GM19452 (cell line): Measurements from ENCODE around the gene COL27A1.
A peak's percentile ranks its signal among the peaks of the same experiment; 100 is the strongest.

Experiments
- ATAC-seq: cut with Tn5 transposase; IDR thresholded peaks from one replicate; pipeline ENCODE4 v1.9.1; 2021; ENCODE audit not compliant: unreplicated experiment

COL27A1 gene

DNA sequence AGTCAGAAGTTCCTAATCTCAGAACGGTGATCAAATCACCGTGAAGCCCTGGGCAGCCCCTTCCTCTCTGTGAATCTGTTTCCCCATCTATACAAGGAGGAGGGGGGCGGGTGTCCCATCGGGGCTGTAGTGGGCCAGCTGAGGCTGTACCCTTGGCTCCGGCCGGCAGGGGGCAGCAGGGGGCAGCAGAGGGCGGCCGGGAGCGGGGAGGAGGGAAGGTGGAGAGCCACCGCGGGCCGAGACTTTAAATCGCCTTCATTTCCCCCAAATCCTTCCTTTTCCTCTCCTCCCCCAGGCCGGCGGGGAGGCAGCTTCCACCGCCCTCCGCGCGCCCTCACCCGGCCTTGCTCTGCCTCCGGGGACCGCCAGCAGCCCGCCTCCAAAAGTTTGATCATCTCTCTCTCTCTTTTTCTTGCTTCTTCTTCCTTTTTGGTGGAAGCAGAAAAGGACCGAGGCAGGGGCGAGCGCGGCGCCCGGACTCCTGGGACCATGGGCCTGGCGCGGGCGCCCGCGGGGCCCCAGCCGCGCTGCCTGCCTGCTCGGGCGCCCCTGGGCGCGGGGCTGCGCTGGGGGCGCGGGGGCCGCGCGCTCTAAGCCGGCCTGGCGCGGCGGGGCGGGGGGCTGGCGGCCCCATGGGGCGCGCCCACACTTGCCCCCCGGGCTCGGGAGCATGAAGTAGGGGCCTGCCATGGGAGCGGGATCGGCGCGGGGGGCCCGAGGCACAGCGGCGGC is at the start of gene COL27A1:
Gene COL27A1, plus strand, starts transcription at position 275 of the 732 bp plus-strand sequence. Its CDS starts 414 bp downstream, at position 689.
- peak; percentile 89 for ATAC-seq

DNA sequence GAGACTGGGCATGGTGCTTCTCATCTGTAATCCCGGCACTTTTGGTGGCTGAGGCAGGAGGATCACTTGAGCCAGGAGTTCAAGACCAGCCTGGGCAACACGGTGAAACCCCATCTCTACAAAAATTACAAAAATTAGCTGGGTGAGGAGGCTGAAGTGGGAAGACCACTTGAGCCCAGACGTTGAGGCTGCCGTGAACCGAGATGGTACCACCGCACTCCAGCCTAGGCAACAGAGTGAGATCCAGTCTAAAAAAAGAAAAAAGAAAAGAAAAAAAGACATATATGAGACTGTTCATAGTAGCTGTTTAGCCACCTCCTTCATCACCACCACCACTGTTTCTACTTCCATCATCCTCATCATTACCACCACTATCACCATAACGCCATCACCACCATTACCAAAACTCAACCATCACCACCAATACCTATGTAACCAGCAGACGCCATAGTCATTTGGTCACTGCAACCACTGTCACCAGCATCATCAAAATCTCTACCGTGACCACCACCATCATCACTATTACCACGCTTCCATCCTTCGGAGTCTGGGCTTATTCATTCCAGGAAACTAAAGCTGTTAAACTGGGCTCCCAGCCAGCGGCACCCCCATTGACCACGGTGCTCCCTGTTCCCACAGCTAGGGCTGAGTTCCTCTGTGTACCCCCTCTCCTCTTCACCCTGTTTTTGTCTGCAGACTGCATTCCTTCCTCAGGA is 47.9 kb upstream of the COL27A1 start:
- ATAC-seq = no peak

DNA sequence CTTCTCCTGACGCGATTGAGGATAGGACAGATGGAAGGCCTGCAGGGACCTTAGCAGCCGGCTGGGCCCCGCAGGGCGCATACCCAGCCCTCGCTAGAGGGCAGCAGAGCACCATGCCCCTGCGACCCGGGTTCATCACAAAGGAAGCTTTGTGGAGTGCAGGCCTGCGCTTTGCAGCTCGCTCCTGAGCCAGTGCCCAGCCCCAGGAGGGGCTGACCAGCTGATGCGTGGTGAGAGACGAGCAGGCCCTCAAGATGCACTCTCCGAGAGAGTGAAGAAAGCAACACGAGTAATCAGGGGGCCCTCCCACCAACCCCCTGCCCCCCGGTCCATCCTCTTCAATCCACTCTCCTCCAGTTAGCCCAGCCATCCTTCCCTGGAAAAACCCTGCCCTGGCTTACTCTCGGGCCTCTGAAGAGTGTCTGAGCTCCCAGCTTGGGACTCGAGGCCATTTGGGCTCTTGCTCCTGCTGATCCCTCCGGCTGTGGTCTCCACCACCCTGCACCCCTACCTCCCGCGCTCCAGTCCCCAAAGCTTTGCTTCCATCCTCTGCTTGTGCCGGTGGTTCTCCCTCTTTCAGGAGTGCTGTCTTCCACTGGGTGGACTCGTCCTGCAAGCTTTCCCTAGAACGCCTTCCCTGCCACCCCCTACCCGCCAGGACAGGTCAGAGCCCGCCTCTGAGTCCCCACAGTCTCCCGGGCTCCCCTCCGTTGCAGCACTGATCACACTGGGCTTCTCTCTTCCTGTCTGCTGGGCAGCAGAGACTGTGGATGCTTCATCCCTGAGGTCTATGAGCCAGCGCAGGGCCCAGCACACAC is 47.1 kb upstream of the COL27A1 start:
- ATAC-seq = no peak

DNA sequence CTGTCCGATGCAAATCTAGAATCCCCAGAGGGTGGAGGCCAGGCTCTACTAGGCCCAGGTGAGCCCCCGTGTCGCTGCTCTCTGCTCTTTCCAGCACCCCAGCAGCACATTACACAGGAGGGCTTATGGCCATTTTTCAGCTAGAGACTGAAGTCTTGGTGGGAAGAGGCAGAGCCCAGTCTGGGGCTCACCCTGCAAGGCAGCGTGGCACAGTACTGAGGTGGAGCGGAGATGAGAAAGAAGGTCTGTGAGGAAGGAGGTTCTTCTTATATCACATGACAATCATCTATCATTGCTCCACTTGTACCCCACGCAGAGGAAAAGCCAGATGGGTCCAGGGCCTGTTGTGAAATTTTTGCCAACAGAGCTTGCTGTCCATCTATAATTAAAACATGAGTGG is 46.2 kb upstream of the COL27A1 start:
- no peak for ATAC-seq

DNA sequence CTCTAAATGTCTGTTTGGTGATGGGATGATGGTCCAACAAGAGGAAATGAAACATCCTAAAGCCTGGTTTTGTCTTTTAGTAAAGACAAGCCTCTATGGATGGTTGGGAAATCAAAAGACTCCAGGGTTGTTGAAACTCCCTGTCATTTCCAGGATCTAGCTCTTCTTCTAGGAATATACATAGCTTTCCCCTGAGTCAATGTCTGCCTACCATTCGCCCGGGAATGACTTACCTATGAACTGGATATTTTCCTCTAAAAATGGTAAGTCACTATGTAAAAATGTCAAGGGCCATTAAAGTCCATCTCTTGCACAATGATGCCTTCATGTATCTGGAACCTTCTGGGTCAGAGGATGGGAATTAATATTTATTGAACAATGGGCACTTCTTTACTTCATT is 45.2 kb upstream of the COL27A1 start:
- ATAC-seq = no peak

DNA sequence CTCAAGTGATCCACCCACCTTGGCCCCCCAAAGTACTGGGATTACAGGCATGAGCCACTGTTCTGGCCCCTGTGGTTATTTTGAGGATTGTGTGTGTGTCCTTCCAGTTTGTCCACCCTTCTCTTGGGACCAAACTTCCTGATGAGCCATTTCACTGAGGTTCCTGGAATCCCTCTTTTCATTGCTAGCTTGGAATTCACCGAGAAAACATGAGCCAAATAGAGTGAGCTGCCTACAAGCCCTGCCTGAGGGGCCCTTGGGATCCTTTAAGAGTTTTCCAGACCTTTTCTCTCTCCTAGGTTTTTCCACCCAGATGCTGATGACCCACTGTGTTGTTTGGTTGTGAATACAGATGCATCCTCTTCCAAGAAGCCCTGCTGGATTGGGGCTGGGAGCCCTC is 43.0 kb upstream of the COL27A1 start:
- ATAC-seq = no peak

DNA sequence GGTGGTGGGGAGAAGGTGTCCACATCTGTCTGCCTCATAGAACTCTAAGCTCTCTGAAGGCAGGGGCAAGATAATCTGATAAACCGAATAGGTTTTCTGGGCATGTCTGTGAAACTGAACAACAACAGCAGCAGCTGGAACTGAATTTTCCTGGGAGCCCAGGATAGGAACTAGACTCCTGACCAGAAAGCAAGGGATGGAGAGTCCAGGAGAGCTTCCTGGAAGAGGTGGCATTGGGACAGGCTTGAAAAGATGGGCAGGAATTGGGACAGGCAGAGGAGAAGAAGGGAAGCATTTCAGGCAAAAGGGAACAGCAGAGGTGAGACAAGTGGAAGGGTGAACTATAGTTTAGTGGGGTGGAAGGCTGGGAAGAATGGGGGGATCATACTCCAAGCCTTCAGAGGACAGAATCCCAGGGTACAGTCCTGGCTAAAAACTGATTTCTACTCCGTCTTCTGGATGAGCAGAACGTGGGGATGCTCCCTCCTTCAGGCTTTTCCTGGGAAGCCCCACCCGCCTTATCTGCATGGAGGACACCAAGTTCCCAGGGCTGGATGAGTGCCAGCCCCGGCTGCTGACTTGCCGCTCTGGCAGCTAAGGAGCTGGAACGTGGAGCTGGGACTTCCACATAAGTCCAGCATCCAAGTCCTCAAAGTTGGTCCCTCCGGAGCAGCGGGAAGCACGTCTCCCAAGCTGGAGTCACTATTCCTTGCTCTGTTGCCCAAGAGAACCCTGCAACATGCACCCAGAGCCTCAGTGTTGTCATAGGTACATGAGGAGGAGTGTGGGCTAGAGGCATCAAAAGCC is 42.4 kb upstream of the COL27A1 start:
- ATAC-seq = no peak

DNA sequence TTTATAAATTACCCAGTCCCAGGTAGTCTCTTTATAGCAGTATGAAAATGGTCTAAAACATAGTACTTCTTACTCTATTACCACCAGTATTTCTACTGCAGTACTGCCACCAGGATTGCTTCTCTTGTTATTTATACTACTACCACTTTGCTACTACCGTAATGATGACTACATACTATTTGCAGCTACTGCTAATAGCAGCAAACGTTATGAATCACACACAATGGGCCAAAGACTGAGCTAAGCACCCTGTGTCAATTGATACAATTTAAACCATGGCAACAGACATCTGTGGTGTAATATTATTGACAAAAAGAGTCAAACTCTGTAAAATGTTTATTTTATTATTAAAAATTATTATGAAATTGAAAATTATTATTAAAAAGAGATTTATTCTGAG is 41.0 kb upstream of the COL27A1 start:
- ATAC-seq = no peak

DNA sequence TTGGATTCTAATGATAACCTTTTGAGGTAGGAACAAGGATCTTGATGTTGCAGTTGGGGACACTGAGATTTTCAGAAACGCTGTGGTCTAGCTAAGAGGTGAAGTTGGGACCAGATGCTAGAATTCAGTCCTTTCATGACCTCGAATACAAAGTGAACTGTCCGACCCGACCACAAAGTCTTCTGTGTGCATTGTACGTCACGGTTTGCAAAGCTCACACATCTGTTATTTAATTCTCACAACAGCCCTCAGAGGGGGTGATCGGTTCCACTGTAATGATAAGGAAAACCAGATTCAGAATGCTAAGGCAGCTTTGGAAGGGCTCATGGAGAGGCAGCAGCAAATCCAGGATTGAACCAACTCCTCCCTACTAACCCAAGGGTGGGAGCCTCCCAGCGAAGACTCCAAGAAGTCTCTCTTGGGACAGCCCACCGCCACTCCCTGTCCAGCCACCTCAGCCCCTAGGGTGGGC is 39.6 kb upstream of the COL27A1 start:
- ATAC-seq = no peak

DNA sequence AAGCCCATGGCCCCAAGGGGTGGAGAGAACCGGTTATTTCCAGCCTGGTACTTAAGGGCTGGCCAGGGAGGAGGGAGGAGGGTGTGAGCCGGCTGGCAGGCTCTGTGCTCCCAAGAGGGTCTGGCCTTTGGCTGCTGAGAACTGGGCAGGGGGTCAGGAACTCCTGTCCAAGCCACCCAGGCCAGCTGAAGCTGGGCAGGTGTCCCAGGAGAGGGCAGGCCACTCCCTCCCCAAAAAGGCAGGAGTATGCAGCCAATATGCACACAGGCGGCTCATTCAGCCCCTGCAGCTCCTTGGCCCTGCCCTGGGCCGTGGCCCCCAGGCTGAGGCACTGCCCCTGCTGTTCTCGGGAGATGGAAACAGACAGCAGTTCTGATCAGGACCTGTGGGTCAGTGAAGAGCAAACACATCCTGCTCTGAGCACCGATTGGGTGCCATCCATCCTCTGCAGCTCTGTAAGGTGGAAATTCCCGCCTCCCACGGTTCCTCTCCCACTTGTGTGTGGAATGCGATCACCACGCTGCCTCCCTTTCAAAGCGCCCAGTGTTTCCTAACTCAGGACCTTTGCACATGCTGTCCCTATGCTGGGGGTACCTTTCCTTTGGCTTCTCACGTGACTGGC is 39.1 kb upstream of the COL27A1 start:
- ATAC-seq = no peak

DNA sequence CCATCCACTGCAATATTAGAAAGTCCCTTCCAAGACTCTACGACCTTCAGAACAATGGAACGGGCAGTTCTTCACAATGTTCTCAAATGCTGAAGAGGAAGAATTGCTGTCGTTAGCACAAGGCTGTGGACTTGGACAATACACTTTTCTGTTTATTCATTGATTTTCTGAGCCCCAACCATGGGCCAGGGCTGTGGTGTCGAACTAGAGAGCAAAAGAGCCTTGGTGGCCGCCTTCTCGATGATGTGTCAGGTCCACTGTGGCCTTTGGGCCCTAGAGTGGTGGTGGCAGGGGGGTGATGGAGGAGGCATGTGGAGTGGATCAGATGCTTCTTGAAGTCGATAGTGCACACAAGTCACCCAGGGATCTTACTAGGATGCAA is 37.7 kb upstream of the COL27A1 start:
- no peak for ATAC-seq

DNA sequence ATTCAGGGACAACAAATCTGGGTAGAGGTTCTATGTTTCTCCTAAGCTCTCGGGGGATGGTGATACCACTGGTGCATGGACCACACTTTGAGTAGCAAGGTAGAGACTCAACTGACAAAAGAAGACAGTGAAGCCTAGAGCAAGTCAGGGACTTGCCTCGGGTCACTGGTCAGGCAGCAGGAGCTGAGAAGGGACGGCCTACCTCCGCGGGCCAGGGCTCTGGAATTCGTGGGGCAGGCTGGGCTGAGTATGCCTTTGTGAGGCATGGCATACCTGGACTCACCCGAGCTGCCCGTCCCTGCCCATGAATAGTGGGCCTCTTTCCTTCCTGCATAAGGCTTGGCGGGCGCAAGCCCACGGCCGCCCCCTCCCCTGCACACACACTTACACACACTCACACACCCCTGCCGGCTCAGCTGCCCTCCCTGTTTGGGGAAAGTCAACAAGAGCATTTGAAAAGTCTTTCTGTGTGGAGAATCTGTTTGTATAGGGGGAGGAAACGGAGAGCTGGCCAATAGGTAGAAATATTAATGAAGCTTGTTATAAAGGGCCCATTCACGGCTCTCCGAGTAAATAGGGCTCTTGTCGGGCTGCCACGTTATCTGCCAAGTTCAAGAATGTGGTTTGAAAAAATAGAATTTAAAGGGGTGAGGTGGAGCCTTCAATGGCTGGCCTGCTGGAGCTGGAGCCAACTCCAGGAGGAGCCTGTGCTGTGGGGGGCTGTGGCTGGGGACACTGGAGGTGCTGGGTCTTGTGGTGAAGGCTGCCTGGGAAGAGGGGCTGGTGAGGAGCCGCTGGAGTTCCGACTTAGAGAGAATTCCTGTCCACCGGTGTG is 37.1 kb upstream of the COL27A1 start:
- ATAC-seq = no peak

DNA sequence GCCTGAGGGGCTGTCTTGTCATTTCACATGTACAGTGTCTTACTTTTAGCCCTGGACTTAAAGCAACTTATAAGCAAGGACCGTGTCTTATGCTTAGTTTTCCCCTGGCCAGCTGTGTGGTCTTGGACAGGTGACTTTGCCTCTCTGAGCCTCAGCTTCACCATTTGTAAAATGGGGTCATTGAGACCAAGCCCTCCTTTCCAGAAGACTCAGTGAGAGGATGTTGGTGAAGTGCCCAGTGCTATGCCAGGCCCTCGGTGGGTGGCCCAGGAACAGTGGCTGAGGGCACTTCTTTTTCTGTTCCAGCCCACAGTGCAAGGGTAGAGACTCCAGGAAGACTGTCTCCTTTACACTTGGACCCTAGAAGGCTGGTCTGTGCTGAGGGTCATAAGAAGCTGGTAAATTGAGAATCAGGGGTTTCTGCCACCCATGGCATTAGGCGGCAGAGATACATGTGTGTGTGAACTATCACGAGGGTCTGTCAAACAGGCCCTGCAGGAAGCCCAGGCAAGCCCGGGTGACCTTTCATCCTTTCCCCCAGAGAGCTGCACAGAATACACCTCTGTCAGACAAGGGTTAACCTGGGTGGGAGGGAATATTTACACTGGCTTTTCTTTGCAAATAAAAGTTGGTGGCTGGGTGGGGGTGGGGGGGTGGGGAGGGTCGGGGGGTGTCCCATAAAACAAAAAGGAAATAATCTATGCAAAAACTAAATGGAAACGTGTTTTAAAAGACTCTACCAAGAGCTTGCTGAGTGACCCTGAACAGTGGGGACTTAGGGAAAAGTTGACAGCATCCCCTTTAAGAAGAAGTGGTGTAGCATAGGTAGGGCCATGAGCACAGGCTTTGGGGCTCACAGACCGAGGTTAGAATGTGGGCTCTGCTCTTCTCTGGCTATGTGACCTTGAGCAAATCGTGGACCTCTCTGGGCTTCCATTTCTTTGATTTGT is 35.8 kb upstream of the COL27A1 start:
- no peak for ATAC-seq

DNA sequence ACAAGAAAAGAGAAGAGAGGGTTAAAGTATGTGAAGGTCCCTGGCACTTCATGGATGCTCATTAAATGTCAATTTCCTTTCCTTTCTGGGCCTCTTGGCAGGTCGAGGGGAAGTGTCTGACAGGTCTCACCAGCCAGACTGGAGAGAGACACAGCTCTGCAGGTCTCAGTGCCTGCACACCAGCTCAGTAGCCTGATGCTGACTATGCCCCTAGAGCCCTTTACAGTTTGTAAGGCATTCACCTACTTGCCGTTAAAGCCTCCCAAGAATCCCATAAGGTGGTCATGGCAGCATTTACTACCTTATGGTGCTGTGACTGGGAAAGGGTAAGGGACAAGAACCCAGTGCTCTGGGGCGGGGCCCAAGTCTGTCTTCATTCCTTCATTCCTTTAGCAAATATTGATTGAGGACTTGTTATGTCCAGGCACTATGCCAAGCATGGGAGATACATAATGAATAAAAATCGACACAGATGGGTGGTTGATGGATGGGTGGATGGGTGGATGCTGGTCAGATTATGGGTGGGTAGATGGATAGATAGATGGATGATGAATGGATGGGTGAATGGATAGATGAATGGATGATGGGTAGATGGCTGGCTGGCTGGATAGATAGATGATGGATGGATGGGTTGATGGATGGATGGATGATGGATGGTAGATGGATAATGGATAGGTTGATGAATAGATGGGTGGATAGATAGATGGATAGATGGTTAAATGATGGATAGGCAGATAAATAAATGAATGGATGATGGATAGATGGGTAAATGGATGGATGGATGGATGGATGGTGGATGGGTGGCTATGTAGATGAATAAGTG is 34.9 kb upstream of the COL27A1 start:
- ATAC-seq = no peak

DNA sequence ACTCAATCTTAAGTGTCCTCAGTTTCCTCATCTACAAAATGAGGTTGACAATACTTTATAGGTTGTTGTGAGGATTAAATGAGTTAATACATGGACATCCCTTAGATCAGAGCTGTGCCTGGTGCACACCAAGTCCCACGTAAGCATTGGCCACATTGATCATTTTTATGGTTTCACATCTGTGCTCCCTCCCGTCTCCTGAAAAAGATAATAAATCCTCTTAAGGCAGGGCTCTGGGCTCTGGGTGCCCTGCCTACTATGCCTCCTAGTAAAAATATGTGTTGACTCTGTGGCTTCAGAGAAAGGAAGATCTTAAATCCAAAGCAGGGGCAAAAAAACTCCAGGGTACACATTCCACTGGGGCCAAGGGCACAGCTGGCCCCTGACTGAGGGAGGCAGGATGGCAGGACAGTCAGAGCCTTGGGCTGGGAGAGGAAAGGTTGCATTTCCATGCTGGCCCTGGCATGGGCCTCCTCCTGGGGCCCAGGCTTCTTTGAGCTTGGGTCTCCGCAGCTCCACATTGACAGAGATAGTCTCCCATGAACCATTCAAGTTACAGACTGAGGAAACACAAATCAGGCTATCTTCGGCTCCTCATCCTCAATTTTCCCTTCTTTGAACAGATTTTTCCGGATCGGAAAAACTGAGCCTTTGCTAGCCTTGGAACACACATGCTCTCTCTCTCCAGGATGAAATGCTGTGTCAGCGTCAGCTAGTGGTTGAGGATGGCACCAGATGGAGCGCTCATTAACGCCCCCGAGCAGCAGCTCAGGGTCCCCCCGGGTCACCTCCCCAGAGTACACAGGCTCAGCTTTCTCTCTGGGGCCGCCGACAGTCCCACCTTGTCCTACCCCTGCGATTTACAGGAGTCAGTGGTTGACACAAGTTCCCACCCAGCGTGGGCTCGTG is 33.9 kb upstream of the COL27A1 start:
- no peak for ATAC-seq
